HG03095 (cell line): ENCODE results near the gene NUDT14.

Experiments used
- ATAC-seq: cut with Tn5 transposase; IDR thresholded peaks from one replicate; pipeline ENCODE4 v1.9.1; 2021; ENCODE audit warnings: moderate library complexity; ENCODE audit not compliant: unreplicated experiment

NUDT14 gene

DNA sequence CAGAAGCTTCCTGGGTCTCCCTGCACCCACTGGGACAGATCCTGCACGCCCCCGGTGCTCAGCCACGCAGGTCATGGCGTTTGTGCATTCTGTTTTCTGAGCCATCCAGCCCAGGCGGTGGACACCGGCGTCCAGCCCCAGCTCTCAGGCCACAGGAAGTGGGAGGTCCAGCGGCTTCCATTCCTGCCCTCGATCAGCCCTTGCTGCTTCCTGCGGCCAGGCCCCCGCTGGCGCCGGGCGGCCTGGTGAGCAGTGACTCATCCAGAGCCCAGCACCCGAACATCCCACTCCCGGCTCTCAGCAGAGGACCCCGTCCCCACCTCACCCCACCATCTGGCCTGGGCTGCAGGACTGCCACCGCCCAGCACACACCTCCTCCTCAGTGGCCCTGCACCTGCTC lies 18.0 kb upstream of the NUDT14 start:
- no peak for ATAC-seq

DNA sequence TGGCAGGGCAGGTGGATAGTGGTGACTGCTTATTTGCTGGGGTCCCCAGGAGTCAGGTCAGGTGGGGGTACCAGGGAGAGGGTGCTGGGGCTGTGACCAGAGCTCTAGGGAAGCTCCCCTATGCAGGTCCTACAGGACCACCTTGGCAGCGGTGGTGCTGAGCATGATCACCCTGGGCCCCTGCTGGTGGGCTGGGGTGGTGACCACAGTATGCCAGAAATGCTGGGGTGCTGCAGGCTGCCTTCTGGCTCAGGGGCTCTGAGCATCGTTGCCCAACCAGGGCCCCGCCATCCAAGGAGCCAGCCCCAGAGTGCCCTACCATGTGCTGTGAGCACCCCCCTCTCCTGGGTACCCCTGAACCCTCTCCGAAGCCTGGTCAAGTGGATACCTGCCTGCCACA lies 17.5 kb upstream of the NUDT14 start:
- no peak for ATAC-seq

DNA sequence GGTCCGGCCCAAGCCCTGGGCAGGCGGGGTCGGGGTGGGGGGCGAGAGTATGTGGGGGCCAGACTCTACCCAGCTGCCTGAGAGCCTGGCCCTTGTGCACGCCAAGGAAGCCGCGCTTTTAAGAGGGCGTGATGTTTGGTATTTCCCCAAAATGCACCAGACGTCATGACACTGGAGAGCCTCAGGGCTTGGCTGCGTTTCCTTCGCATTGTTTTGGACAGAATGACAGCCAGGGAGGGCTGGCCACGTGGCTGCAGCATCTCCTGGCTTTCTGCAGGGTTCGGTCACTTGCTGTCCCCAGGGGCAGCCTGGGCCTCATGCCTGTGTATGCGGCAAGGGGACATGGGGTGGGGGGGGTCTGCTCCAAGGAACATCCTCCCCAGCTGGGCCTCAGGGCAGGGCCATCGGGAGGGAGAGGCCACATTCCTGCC lies 16.1 kb upstream of the NUDT14 start:
- ATAC-seq = no peak

DNA sequence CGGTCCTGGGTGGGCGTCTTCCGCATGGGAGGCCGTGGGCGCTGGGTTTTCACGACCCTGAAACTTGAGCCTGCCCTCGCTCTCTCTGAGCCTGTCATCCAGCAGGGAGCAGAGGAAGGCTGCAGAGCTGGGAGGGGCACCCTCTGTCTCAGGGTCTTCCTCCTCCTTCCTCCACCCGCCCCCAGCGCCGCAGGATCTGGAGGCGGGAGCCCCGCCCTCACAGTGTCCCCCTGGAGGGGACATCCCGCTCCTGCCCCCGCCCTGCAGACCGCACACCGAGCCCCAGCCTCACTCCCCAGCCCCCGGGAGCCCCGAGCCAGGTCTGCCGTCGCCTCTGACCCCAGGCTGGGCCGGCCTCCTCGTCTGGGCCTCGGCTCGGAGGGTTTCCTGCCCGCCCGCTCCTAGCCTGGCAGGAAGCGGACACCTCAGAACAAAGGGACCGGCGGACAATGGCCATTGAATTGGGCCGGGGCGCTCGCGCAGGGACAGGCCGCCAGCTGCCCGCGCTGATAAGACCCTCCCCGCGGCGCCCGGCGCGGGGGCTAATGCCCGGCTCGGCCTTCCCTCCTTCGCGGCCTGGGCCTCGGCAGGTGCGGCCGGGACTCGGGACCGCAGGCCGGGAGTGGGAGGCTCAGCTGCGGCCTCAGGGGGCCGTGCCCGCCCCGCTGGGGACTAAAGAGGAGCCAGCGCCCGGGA lies 15.3 kb upstream of the NUDT14 start:
- no peak for ATAC-seq

DNA sequence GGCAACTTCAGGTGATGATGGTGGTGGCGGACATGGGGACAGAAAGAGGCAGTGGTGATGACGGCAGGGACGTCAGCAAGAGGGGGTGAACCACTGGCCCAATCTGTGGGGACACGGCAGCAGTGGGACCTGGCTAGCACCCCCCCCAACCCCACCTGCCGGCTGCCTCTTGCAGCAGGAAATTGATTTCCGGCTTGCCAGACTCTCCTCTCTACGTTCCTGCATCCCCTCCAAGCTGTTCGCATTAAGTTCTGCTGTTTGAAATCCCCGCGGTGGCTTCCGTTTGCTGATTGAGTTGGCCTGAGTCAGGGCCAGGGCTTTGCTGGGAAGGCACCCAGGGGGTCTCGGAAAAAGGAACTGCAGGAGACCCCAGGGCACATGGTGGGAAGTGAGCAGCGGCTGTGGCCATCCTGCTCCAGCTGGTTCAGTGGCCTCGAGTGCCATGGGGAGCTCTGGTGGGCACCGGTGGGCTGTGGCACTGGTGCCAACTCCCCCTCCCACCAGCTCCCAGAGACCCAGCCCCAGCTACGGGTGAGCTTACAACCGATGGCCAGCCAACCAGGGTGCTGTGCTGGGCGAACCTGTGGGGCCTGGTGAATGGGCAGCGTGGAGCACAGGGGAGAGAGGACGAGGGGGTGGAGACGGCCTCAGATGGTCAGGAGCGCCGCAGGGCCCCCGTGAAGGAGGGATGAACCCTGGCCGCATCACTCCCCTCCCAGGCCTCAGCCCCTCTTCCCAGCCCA lies 14.6 kb upstream of the NUDT14 start:
- ATAC-seq = no peak

DNA sequence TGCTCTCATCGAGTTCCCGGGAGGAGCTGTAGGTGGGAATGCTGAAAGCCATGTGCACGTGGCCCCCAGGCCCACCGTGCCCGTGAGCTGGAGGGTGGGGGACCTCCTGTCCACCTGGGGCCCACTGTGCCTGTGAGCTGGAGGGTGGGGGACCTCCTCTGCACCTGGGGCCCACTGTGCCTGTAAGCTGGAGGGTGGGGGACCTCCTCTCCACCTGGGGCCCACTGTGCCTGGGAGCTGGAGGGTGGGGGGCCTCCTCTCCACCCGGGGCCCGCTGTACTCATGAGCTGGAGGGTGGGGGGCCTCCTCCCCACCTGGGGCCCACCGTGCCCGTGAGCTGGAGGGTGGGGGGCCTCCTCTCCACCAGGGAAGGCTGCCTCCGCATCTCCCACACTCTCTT lies 13.9 kb upstream of the NUDT14 start:
- no peak for ATAC-seq

DNA sequence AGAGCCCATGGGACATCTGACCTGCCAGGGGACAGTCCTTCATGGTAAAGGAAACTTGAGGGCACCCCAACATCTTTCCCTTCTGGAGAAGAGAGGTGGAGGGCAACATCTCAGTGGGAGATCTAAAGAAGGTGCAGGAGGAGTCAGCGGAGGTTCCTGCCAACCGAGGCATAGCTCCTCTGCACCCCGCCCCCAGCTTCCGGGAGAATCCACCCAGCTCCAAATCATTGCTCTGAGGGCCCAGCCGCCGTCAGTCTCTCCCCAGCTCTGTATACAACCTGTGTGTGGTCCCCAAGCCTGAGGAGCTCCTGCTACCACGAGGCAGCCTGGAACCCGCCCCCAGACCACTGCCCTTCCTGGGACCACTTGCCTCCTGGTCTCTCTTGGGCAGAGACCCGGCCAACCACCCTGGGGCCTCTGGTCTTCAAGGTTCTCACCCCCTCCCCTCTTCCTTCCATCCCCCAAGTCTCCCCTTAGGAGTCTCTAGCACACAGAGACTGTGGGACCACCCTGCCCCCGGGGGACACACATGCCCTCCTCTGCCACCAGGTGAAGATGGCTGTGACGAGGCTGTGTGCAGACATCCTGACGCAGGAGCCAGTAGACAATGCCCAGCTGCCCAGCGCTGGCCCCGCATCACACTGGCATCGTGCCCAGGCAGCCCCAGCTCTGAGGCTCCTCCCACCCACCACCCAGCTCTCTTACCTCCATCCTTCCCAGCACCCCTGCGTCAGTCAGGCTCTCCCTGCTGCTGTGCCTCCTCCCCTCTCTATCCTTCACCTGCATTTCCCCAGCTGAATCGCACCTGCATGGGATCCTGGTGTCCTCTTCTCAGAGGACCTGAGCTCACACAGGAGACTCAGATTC lies 13.0 kb upstream of the NUDT14 start:
- no peak for ATAC-seq

DNA sequence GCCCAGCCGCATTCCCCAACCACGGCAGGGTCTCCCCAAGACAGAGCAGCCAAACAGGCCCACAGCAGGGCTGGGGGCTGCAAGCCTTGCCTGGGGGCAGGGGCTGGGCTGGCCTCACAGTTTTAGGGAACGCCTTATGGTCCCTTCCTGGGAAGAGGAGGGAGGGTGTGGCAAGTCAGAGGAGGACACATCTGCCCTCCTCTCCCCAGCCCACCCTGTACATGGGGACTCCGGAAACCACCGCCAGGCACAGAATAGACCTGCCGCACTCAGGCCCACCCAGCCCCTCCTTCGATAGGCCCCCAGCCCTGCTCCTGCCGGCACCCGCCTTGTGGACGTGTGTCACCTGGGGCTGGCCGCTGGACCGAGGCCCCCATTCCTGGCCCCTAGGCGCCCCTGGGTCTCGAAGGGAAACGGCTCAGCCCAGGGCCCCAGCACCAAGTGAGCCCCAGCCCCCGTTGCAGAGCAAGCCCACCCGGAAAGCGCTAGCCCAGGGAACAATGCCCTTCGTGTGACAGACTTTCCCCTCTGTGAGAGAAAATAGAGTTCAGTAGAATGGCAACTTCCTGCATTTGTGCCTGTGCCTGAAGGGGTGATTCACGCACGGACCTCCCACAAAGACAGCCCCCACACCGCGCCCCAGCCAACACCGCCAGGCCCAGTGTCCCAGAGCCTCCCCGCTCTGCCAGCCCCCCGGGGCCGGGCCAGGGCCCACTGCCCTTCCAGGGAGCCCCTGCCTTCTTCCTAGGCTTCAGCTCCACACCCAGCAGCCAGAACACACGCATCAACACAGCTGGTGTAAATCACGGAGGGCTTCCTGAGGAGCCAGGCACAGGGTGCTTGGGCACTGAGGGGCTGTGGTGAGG lies 12.0 kb upstream of the NUDT14 start:
- ATAC-seq = no peak

DNA sequence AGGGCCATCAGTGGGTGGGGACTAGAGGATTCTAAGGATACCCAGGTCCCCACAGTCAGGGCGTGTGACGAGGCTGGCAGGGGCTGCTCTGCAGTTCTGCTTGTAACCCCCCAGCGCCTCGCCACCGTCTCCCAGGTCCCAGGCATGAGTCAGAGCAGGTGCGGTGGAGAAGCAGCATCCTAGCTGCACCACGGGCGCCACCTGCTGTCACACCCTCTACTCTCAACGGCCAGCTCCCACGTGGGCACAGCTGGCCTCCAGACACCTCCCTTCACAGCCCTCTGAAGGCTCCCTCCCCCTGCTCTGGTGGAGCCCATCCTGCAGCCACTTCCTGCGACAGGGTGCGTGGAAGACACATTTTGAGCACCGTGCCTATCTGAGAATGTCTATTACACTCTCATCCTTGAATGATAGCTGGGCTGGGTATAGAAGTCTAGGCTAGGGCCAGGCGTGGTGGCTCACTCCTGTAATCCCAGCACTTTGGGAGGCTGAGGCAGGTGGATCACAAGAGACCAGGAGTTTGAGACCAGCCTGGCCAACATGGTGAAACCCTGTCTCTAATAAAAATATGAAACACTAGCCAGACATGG lies 6.9 kb upstream of the NUDT14 start:
- no peak for ATAC-seq

DNA sequence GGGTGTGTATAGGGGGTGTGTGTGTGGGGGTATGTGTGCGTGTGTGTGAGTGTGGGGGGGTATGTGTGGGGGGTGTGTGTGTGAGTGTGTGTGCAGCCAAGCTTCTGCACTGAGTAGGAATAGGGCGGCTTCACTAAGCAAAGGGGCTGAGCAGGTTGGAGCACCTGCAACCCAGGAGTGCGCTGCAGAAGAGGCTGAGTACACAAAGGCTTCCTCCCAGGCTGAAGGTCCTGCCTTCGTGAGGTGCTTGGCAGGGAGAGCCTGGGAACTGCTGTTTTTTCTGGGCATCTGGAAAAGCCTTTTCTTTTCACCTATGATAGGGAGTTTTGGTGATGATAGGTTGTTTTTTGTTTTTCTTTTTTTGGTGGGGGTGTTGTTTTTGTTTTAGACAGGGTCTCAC lies 6.0 kb upstream of the NUDT14 start:
- ATAC-seq = no peak

DNA sequence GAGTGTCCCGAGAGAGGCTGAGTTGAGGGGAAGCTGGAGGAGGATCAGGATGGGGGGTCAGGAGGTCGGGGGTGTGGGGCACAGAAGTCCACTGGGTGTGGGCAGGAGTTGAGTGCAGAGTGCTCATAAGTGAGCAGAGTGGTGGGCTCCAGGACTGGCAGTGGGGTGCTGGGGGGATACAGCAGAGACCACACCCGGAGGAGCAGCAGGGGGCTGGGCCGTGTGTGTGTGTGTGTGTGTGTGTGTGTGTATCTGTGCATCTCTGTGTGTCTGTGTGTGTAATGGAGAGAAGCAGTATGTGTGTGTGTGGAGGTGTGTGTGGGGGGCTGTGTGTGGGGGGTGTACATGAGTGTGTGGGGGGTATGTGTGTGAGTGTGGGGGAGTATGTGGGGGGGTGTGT lies 4.9 kb upstream of the NUDT14 start:
- ATAC-seq = no peak

DNA sequence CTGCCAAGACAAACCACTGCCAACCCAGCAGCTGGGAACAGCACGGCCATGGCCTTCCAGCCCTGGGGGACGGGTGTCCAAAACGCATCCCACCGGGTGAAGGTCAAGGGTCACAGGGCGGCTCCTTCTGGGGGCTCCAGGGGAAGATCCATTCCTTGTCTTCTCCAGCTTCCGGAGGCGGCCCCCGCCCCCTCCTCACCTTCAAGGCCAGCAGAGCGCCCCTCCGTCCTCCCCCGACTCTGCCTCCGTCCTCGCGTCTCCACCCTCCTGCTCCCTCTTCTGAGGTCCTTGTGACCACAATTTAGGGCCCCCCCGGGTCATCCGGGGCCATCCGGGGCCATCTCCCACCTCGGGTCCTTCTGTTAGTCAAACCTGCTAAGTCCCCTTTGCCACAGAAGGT lies 3.9 kb upstream of the NUDT14 start:
- no peak for ATAC-seq

DNA sequence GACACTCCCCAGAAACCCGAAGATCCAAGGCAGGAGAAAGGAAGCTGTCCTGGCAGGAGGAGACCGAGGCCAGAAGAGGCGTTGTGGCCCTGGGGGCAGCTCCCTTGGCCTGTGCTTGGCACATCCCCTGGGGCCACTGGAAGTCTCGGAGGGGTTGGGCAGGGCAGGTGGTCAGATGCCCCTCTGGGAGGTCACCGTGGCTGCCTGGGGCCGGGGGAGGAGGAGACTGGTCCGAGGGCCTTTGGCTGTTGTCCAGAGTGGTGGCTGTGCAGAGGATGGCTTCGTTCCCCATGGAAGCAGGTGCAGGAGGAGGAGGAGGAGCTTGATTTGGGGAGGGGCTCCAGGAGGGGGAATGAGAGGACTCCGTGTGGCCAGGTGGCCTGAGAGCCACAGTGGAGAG lies 3.3 kb upstream of the NUDT14 start:
- ATAC-seq = no peak

DNA sequence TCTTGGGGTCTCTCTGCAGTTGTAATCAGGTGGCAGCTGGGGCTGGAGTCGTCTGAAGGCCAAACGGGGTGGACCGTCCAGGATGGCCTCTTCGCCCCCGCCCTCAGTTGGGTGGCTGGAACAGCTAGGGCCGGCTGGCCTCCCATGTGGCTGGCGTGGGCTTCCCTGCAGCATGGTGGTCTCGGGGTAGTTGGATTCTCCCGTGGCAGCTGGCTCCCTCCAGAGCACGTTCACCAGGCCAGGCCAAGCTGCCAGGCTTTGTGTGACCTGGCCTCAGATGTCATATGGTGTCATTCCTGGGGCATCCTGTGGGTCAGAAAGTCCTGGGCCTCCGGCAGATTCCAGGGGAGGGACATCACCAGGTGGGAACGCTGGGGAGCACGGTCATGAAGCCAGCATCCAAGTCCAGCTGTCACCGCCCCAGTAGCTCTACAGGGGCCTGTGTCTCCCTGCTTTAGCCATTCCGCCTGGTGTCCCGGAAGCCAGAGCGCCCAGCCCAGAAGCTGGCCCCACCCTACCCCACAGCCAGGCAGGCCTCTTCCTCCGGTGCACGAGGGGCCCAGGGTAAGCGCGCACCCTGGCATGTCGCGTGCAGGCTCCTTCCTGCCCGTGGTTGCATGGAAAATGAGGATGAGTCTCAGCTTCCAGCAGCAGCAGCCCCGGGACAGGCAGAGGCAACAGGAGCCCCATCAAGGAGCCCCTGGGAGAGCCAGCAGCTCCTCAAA lies 1.3 kb upstream of the NUDT14 start:
- no peak for ATAC-seq

DNA sequence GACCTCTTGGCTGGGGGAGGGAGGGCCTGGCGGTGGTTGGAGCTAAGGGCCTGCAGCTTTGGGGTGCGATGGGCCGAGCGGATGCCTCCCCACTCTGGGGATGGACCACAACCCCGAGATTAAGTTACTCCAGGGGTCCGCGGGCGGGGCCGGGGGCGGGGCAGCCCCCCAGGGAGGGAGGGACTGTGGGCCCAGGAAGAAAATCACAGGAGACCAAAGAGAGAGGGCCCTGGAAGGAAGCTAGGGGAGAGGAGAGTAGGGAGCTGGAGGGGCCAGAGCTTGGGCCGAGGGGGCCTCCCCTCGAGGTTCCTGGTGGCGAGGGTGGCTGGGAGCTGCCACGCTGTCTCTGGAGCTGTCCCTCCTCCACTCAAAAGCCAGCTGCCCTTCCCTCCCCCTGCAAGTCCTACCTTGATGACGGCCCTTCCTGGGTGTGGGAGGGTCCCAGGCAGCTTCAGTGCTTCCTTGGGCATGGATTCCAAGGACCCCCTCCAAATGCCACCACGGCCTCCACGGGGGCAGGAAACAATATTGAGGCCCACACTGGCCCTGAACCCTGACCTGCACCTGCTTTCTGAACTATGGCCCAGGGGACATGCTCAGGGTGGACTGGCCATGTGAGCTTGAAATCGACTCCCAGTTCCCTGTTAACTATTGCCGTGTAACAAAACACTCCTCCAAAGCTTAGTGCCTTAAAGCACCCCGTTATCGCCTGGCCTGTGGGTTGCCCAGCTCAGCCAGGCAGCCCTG lies 610 bp upstream of the NUDT14 start:
- no peak for ATAC-seq

DNA sequence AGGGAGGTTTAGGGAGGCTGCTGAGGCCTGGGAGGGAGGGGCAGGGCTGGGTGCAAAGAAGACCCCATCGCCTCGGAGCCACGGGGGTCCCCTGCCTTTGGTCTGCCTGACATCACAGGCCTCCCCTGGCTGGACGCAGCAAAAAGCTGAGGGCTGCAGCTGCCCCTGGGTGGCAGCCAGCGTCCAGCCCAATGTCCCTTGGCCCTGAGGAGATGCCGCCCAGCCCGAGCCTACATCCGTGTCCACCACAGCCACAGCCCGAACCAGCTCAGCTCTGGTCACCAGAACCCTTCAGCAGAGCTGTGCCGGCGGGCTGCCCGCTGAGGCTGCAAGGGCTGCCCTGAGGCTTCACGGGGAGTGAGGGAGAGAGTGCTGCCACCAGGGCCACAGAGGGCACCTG lies 1.9 kb downstream of the NUDT14 start:
- no peak for ATAC-seq

DNA sequence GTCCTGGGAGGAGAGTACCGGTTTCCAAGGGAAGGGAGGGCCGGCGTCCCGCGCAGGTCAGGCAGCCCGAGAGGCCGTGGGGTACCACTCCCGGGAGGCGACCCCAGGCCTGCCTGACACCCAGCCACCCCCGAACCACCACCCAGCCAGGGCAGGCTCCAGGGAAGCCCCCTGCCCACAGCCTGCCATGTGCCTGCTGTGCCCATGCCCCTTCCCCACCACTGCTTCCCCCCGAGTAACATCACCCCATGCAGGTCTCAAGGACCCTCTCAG lies 2.3 kb downstream of the NUDT14 start:
- ATAC-seq = no peak

DNA sequence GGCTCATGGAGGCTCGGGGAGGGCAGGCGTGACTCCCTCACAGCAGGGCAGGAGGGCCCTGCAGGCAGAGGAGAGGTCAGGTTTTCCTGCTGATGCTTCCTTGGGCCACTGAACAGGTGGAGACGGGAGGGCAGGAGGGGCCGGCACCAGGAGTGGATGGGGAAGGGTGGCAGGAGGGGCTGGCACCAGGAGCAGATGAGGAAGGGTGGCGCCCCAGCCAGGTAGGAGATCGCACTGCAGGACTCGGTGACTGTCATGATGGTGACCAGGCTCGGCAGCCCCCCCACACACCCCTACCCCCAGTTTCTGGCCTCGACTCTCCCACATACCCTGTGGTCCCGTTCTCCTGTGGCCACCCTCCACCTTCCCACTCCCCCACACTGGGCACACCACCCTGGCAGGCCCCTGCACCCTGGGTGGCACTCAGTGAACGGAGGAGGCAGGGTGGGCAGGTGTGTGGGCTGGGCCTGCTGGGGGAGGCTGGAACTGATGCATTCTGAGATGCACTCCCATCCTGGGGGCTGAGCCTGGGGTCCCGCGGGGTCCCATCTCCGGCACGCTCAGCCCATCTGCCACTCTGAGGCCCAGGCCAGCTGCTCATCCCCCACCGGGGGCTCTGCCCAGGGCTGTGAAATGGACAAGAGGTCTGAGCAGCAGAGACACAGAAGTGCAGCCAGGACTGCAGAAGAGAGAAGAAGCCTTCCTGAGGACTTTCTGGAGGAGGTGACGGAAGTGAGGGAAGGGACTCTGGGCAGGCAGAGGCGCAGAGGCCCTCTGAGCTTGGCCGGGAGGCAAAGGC lies 2.8 kb downstream of the NUDT14 start:
- no peak for ATAC-seq

DNA sequence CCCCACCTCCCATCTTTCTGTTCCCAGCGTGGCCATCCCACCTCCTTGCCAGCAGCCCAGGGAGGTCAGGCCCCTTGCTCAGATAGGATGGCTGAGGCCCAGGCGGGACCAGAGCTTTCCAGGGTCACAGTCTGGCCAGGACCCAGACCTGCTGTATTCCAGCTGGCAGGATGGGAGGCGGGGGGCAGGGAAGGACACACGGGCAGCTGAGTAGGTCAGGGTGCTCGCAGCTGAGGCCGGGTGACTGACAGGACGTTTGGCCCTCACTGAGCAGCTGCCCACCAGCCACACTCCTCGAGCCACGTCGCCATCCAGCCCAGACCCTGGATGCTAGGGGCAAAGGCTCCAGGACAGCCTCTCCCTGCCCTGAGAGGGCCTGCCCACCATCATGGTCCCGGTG lies 4.0 kb downstream of the NUDT14 start:
- ATAC-seq = no peak
